HG03045 (cell line): Measurements from ENCODE around the gene RBBP7.

Source experiments
- ATAC-seq: cut with Tn5 transposase; IDR thresholded peaks from one replicate; pipeline ENCODE4 v1.9.1; 2021; ENCODE audit warnings: mild to moderate bottlenecking, moderate library complexity; ENCODE audit not compliant: unreplicated experiment

Gene RBBP7

DNA sequence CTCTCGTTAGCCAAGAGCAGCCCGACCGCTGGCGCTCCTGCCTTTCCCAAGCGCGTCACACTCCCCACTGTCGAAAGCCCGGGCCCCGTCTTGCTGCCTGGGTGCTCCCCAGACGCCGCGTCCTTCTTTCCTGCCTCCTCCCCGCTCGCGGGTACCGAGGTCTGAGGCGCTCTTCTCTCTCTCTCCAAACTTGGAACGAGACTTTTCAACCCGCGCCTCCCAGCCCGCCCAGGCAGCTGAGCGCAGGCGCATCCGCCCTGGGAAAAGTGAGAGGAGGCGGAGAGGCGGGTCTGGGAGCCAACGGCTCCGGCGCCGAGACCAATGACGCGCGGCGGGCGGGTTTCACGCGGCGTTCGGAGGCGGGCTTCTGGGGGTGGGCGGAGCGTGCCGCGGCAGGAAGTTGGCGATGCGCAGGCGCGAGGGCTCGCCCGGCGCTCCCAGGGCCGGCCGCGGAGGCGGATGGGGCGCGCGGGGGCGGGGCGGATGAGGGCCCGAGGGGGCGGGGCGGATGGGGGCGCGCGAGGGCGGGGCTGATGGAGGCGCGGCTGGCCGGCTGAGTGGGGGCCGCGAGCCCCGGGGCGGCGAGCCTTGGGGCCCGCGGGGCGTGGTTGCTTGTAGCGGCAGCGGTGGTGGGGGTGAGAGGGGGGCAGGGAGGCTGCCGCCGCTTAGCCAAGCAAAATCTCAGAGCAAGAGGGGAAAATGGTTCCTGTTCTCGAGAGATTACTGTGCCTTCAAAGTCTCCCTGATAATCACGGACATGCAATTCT lies at the start of gene RBBP7:
RBBP7 (minus strand) TSS at position 268 of the 767 bp plus-strand sequence. CDS start 309 bp downstream, outside the sequence.
- ATAC-seq: peak; percentile 86

DNA sequence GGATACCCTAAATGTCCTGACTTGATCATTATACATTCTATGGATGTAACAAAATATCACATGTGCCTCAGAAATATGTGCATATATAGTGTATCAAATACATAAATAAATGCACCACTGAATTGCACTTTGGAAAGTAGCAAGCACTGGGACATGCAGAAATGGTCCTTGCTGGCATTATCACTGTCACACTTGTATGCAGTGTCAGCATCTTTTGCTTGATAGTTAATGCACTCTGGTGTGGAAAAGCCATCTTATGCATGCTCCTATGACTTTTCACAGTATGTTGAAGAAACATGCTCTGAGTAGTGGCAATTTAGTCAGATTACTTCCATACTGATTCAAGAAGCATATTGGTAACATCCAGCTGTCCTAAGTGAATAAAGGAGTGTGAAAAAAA lies 48.8 kb upstream of the RBBP7 start:
- ATAC-seq: no peak

- ATAC-seq: no peak
Measured at GRCh38 chrX:16917120-16917519, 47.0 kb upstream of the RBBP7 start.

DNA sequence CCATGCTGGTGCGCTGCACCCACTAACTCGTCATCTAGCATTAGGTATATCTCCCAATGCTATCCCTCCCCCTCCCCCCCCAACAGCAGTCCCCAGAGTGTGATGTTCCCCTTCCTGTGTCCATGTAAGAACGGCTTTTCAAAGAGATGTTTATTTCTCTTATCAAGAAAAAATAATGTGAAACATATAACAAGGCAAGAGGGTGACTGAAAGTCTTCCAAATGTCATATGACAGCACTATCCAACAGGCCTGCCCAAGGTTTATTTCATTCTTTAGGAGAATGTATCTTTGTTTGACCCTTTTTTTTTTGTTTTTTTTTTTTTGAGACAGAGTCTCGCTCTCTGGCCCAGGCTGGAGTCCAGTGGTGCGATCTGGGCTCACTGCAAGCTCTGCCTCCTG lies 46.4 kb upstream of the RBBP7 start:
- no peak for ATAC-seq

DNA sequence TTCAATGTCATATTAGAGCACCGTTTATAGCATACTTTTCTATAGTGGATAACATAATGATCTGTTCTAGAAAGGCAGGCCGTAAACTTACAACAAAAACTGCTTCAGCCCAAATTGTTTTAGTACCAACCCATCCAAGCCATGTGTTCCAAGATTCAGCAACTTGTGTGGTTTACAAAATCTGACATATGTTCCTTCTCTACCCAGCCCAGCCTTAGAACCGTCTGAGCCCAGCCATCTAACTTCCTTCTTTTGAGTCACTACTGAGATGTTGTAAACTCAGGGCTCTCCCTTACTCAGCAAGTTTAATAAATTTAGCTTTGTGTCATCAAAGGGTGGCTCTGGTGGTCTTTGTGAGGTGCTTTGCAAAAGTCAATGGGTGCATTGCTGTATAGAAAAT lies 43.9 kb upstream of the RBBP7 start:
- no peak for ATAC-seq

DNA sequence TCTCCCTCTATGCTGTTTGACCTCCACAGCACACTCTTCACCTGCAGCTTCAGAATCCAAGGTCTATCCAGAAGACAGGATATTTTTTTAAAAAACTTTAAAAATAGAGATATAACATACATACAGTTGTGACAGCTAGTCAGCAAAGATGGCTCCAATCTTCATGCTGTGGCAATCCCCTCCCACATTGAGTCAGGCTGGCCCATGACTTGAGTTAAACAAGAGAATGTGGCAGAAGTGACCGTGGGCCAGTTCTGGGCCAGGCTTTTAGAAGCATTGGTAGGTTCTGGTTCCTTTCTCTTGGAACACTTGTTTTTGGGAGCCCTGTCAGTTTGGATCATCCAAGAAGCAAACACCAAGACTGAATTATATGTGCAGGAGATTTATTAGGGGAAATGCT lies 40.2 kb upstream of the RBBP7 start:
- no peak for ATAC-seq

DNA sequence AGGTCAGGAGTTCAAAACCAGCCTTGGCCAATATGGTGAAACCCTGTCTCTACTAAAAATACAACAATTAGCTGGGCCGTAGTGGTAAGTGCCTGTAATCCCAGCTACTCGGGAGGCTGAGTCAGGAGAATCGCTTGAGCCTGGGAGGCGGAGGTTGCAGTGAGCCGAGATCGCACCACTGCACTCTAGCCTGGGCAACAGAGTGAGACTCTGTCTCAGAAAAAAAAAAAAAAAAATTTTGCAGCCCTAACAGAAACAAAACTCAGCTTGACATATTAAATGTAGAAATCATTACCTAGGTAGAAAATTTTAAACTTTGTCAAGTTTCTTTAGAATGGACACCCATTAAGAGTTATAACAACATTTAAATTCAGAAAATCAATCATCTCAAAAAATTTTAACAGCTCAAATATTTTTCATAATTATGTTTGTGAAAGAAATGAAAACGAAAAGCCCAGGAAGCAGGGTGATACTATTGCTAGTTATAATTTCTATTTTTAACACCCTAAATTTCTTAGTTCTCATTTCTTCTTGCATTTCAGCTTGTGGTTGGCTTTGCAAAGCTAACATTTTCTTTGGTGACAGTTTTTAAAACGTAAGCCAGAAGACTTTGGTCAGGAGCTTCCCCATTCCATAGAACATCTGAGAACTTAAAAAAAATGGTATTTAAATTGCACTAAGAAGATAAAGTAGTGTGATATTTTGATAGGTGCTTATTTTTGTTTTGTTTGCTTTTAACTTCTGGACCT lies 33.3 kb upstream of the RBBP7 start:
- no peak for ATAC-seq

DNA sequence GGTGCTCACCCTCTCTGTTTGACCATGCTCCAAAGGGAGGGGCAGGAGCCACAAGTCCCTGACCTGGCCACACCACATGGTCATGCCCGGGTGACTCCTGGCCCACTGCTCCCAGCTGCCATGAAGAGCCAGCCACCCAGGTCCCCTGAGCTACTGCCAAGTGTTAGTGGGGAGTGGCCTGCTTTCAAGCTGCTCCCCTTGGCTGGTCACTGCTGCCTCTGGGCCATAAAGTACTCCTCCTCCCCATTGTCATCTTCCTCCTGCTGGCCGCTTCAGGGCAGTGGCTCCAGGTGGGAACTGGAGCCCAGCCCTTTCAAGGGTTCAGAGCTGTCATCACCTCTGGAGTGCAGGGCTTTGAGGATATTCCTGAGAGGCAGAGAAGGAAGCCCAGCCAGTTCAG lies 27.3 kb upstream of the RBBP7 start:
- no peak for ATAC-seq

GRCh38 chrX:16892504-16893362 lies 22.6 kb upstream of the RBBP7 start:
- ATAC-seq: peak; percentile 69

DNA sequence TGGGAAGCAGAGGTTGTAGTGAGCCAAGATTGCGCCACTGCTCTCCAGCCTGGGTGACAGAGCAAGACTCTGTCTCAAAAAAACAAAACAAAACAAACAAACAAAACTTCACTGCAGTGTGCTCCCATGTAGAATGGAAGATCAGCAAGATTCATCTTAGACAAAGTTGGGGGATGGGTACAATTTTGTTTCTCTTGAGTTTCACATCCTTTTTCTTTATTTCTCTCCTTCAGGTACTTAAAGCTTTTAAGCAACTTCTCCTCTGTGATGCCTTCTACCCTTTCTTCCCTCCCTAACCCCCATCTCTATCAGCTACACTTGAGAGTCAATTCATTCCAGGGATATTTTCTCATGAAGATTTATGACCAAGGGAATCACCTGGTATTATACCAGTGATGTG lies 15.5 kb upstream of the RBBP7 start:
- ATAC-seq: no peak

- ATAC-seq: no peak
Measured at GRCh38 chrX:16883487-16883804, 13.3 kb upstream of the RBBP7 start.

GRCh38 chrX:16882702-16883486 lies 12.7 kb upstream of the RBBP7 start:
- peak; percentile 77 for ATAC-seq

DNA sequence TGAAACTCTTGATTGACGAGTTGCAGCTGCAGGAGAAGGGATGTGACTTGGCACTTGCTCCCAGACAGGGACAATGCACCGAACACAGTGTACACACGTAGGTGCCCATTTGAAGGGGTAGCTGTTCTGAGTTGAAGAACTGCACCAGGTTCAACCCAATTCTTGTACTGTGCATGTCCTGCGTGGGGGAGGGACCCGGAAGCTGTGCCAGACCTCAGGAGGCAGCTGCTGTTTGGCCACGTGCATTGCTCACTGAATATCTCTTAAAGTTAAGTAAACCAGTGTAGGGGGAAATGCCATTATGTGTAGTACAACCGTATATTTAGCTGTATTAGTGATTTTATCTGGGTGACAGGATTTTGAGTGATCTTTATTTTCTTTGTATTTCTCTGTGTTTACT lies 12.0 kb upstream of the RBBP7 start:
- ATAC-seq: no peak

- no peak for ATAC-seq
Measured at GRCh38 chrX:16876696-16877095, 6.5 kb upstream of the RBBP7 start.

DNA sequence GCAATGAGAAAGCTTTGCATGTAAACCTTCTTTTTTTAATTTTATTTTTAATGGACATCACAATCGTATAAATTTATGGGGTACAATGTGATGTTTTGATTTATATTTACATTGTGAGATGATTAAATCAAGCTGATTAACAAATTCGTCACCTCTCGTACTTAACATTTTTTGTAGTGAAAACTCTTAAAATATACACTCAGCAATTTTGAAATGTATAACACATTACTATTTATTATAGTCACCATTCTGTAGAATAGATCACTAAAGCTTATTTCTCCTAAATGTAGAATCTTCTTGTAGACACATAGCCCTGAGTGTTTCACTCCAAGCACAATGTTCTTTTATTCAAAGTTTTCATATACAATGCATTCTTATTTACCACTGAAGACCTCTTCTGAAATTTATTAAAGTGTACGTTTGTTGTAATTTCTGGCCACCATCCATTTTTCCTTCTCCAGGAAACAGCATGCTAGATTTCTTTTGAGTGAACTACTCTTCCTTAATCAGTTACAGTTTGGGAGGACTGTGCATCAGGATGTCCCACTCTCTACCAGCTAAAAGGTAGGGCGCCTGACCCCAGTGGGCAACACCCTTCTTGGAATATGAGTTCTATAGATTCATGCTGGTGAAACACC lies 4.4 kb upstream of the RBBP7 start:
- no peak for ATAC-seq

DNA sequence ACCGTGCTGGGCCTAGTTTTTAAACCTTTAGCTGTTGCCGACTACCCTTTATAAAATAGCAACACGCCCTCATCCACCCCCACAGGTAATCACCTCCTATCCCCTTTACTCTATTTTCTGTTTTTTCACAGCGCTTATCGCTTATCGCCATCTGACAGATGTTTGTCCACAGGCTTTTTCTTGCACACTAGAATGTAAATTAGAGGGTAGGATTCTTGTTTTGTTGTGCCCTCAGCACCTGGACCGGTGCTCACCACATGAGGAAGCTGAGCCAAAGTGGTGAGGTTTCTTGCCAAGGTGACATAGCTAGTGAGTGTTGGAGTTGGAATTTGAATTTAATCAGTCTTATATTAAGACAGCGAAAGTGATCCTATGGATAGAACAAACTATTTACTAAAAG lies 2.9 kb upstream of the RBBP7 start:
- ATAC-seq: no peak

GRCh38 chrX:16870862-16871815 lies 977 bp upstream of the RBBP7 start:
- peak; percentile 9 for ATAC-seq

DNA sequence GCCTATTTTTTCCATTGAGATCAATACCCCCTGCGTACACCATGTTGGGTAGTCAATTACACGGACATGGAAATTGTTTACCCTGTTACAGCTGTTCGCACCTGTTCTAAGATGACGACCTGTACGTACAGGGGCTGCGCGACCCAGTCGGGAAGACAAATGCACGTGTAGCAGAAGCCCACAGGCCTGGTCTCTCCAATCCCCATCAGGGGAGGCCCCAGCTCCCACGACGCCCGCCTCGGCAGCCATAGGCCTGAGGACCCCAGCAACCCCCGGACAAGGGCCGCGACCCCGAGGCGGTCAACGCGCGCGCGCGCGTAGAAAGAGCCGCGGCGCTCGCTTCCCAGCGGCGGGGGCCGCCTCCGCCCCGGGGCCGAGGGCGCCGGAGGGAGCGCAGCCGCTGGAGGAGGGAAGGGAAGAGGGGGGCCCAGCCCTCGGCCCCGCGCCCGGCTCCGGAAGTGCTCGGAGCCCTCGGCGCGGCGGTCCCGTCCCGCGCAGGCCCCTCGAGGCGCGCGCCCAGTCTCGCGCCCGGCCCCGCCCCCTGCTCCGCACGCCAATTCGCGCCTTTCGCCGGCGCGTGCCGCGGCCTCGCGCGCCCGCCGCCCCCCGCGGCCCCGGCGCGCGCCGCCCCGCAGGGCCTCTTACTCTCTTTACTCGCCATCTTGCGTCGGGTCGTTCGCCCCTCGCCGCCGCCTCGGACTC lies 618 bp downstream of the RBBP7 start:
- peak; percentile 55 for ATAC-seq

GRCh38 chrX:16868920-16869319 lies 1.2 kb downstream of the RBBP7 start:
- ATAC-seq: no peak
